ENCODE results near the gene EFCAB11.

GRCh38 chr14:89798212-89798773 lies 156.2 kb downstream of the EFCAB11 start:
- TF ChIP-seq CTCF (IDR thresholded peaks at IDR 0.05) (no peak), POLR2A (IDR thresholded peaks at IDR 0.05) (no peak)
